ENCODE measurements around the gene PLD1.

The PLD1 gene

GRCh38 chr3:171620825-171621434, 189.4 kb downstream of the PLD1 start:
- DNase-seq (ENCODE audit: low read depth in 2 of 2), result no peak

- no peak for DNase-seq (ENCODE audit: low read depth in 2 of 2)
Measured at GRCh38 chr3:171616798-171617197, 193.5 kb downstream of the PLD1 start.

- DNase-seq (ENCODE audit: low read depth in 2 of 2), result no peak
Measured at GRCh38 chr3:171615686-171616085, 194.6 kb downstream of the PLD1 start.

GRCh38 chr3:171615281-171615680, 195.0 kb downstream of the PLD1 start:
- no peak for DNase-seq (ENCODE audit: low read depth in 2 of 2)

- DNase-seq (ENCODE audit: low read depth in 2 of 2), result no peak
Measured at GRCh38 chr3:171614318-171614921, 195.9 kb downstream of the PLD1 start.

- no peak for DNase-seq (ENCODE audit: low read depth in 2 of 2)
Measured at GRCh38 chr3:171607452-171607851, 202.8 kb downstream of the PLD1 start.

- DNase-seq (ENCODE audit: low read depth in 2 of 2), result no peak
Measured at GRCh38 chr3:171606151-171606751, 204.0 kb downstream of the PLD1 start.

- DNase-seq (ENCODE audit: low read depth in 2 of 2), result no peak
Measured at GRCh38 chr3:171604370-171604769, 205.9 kb downstream of the PLD1 start.

GRCh38 chr3:171602072-171602471, 208.2 kb downstream of the PLD1 start:
- DNase-seq (ENCODE audit: low read depth in 2 of 2), result no peak

- no peak for DNase-seq (ENCODE audit: low read depth in 2 of 2)
Measured at GRCh38 chr3:171600030-171600429, 210.3 kb downstream of the PLD1 start.

GRCh38 chr3:171598990-171599389, 211.3 kb downstream of the PLD1 start:
- DNase-seq (ENCODE audit: low read depth in 2 of 2), result no peak

GRCh38 chr3:171592786-171593185, 217.5 kb downstream of the PLD1 start:
- DNase-seq (ENCODE audit: low read depth in 2 of 2), result no peak

GRCh38 chr3:171591070-171591469, 219.2 kb downstream of the PLD1 start:
- no peak for DNase-seq (ENCODE audit: low read depth in 2 of 2)

- no peak for DNase-seq (ENCODE audit: low read depth in 2 of 2)
Measured at GRCh38 chr3:171586274-171586673, 224.0 kb downstream of the PLD1 start.

GRCh38 chr3:171585039-171585438, 225.2 kb downstream of the PLD1 start:
- DNase-seq (ENCODE audit: low read depth in 2 of 2), result no peak

GRCh38 chr3:171584100-171584499, 226.2 kb downstream of the PLD1 start:
- DNase-seq (ENCODE audit: low read depth in 2 of 2), result no peak

GRCh38 chr3:171574556-171575240, 235.6 kb downstream of the PLD1 start:
- DNase-seq (ENCODE audit: low read depth in 2 of 2), result no peak

GRCh38 chr3:171569571-171570132, 240.6 kb downstream of the PLD1 start:
- no peak for DNase-seq (ENCODE audit: low read depth in 2 of 2)

GRCh38 chr3:171568766-171569165, 241.5 kb downstream of the PLD1 start:
- DNase-seq (ENCODE audit: low read depth in 2 of 2), result no peak

- DNase-seq (ENCODE audit: low read depth in 2 of 2), result no peak
Measured at GRCh38 chr3:171566803-171567422, 243.4 kb downstream of the PLD1 start.

GRCh38 chr3:171565481-171566058, 244.7 kb downstream of the PLD1 start:
- DNase-seq (ENCODE audit: low read depth in 2 of 2), result no peak

All from fibroblast of skin of left biceps (primary cell).